NCI-H2196 (cell line): Measurements from ENCODE around the gene PLEKHG3.

ENCODE experiments used
- DNase-seq: peaks from one replicate; lab custom pipeline; 2025; ENCODE audit not compliant: unreplicated experiment; lab: John Stamatoyannopoulos, UW

Gene PLEKHG3

DNA sequence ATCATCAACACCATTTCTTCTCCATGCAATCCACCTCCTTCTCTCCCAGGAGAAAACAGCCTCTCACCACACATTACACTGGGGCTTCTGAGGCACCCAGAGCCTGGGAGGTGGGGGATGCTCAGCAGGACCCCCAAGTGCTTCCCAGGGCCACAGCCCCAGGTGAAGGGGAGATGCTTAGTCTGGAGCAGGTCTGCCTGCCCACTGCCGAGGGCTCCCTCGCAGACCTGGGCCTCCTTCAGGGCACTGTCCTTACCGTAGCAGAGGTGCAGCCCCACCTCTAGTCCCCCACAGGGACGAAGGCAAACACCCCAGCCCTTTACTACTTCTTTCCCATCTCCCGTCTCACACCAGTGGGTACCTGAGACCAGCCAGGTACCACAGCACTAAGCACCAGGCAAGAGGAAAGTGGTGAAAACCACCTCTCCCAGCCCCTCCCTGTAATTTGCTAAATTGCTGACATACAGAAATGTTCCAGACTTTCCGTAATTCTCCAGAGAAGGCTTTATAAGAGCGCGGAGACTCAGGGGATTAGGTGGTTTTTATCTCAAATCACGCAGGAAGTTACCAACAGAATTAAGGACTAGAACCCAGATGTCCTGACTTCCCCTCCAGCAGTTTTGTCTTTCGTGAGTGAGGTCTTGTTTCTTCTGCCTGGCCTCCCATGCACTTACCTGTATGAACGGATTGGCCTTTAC is 59.0 kb downstream of the PLEKHG3 start:
- DNase-seq, result no peak

DNA sequence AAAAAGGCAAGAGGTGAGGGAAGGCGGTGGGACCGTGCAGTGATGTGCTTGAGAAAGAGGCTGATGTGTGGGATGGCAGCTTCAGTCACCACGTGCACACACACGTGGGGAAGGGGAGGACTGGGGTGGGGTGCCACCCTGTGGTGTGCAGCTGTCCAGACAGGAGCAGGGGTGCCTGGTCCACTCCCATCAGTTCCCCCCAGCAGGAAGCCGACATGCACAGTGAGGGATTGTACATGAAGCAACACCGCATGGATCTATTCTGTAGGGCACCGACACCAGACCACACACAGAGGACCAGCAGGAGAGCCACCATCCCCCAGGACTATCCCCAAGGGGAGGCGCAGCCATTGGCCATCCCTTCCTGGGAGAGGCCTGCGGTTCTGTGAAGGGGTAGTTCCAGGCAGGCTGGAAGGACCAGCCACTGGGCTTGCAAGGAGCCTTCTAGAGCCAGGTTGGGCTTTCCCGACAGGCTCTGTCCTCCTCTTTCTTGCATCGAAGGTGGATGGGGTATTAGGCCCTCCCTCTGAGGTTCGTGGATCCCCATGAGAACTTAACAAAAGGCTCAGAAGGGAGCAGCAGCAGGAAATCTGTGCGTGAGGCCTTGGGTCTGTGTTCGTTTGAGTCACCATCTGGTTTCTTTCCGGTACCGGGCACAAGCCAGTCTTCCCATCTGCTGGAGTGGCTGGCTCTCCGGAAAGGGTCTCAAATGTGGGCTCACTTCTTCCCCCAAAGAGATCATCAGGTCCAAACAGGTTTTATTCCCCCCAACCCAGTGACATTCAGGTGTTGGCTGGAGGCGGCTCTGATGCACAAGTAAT is 59.8 kb downstream of the PLEKHG3 start:
- no peak for DNase-seq

DNA sequence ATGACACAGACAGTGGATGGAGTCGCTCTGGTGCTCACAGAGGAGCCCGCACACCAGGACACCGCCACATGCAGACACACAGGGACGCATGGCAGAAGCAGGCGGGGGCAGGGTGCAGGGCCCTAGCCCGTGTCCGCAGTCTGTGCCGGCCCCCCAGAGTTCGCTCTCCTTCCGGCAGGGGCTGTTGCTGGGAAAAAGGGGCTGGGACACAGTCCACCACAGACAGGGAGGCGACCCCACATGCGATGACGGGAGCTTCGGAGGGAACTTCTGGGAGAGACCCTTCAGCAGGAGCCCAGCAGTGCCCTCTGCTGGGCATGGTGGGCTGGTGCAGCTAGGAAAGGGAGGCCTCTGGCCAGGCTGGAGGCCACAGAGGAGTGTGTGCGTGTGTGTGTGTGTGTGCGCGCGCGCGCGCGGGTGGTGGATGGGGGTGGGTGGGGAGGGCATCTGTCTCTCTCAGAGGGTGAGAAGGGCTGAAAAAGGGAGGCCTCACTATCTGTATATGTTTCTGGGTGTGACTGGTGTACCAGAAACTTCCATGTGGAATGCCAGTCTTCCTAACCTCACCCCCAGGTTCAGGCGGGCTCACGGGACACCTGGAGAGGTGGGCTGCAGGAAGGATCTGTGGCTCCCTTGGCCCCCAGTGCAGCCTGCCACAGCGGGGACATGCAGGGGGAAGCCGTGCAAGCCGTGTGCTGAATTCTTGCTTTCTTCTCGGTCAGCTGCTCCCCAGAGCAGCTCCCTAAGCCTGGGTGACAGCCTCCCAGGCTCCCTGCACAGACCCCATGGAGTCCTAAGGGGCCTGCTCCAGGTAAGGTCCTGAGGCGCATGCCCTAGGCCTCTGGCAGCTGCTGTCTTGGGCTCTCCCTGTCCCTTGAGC is 60.7 kb downstream of the PLEKHG3 start:
- DNase-seq, result peak; percentile 86

DNA sequence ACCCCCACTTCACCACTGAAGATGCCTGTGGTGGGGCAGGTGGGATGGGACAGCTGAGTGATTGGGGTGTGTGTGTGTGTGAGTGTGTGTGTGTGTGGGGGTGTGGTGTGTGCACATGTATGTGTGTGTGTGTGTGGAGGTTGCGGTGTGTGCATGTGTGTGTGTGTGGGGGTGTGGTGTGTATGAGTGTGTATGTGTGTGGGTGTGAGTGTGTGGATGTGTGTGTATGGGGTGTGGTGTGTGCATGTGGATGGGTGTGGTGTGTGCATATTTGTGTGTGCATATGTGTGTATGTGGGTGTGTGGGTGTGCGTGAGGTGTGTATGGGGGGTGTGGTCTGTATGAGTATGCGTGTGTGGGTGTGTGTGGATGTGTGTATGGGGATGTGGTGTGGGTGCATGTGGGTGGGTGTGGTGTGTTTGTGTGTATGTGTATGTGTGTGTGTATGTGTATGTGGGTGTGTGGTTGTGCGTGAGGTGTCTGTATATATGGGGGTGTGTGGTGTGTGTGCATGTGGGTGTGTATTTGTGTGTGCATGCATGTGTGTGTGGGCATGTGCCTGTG is 61.6 kb downstream of the PLEKHG3 start:
- no peak for DNase-seq

DNA sequence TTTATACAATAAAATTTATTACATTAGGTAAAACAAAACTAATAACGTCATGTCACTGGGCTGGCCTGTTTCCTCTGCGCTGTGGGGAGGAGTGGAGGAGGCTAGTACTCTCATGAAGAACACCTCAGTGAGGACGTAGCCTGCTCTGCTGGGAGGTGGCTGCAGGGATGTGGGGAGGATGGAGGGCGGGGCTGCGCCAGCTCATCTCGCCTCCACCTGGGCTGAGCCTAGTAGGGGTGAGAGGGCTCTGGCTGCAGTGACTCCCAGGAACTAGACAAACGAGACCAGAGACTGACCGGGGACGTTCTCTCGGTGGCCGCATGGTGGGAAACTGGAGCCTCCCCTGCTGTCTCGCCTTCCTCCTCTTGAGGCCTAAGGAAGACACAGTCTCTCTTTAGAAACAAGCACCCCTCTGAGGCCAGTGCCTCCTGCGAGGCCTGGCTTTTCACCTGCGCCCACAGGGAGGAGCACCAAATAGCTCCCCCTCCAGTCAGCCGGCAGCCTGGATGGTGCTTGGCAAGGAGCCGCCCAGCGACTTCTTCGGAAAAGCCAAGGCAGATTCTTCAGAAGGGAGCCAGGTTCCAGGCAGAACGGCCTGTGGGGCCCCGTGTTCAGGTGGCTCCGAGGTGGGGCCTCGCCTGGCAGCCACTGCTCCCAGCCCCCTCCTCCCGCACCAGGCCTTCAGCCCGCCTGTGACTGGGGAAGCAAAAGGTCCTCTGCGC is 62.4 kb downstream of the PLEKHG3 start:
- DNase-seq, result no peak

DNA sequence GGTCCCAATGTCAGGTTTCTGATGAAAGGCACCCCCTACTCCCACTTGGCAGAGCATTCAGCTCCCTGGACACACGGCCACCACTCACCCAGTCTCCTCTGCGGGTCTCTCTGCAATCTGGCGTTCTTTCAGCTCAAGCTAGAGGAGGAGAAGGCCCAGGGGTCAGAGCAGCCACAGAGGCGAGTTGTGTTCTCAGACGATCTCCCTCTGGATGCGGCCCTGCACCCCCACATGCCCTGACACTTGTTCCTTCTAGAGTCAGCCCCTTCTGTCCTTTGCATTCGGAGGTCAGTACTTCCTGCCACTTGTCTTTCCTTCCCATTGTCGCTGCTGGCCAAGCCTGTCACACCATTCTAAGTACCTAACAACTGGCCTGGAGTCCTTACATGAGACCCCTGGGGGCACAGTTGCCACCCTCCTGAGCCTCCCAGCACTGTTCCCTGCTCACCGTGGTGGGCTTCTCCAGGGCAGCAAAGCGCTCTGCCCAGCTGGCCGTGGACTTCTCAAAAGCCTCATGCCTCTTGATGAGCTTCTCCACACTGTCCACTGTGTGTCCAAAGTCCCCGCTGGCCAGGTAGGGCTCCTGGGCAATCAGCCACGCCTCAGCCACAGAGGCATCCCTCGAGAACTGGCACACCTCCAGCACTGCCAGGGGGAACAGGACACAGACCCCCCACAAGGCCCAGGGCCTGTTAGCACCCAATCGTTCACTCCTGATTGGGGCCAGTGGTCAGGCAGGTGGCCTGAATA is 63.2 kb downstream of the PLEKHG3 start:
- DNase-seq, result no peak

DNA sequence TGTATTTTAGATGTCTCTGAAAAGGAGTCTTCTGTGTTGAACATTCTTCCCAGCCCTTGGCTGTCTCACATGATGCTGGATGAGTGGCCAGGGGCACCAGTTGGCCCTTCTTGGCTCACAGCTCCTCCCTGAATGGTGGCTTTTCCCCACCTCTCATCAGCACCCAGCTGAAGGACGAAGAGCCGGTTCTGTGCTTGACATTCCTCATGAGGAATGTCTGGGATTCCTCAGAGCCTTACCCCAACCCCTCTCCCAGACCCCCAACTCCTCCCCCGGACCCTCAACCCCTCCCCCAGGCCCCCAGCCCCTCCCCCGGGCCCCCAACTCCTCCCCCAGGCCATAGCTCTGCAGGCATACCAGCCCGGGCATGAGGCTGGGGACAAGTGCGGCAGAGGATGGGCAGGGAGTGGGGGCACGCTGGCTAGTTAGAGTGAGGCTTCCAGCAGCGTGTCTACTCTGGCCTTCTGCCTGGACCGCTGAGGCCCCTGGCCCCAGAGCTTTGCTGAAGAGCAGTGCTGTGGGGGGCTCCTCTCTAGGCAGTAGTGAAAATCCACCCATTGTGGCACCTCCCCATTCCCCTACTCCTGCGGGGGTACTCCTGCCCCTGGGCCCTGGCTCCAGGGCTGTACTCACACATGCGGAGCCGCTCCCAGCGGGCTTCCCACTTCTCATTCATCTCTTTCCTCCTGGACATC is 64.3 kb downstream of the PLEKHG3 start:
- DNase-seq, result no peak

DNA sequence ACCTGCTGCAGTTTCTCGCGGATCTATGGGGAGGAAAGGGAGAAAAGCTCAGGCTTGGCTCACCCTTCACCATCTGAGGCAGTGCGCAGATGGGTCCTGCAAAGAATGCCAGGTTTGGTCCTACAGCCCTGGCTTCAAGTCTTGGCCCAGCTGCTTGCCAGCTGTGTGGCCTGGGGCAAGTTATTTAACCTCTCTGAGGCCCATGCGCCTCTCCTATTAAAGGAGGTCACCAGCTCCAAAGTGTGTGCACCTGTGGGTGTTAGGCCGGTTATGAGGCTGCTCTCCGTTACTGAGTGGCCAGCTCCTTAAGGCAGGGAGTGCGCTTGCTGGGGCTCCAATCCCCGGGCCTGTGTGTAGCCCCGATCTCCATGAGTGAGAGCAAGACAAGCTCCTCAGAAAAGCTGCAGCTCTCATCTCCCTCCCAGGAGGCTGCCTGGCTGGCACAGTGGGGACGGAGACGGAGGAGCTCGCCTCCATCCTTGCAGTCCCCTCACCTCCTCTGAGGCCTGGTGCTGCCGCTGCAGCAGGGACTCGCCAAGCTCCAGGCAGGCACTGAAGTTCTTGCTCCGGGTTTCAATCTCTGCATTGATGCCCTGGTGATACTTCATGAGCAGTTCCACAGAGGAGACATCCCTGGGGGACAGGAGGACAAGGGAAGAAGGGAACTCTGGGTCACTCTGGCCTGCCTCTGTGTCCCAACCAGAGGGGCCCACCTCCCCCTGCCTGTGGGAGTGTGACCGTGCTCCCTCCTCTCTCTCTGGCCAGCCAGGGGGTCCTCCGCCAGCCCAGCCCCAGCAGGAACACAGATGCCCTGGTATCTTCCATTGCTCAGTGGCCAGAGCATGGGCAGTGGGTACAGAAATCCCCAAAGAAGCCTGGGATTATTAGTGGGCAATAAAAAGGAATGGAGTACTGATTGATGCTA is 65.1 kb downstream of the PLEKHG3 start:
- DNase-seq, result no peak

DNA sequence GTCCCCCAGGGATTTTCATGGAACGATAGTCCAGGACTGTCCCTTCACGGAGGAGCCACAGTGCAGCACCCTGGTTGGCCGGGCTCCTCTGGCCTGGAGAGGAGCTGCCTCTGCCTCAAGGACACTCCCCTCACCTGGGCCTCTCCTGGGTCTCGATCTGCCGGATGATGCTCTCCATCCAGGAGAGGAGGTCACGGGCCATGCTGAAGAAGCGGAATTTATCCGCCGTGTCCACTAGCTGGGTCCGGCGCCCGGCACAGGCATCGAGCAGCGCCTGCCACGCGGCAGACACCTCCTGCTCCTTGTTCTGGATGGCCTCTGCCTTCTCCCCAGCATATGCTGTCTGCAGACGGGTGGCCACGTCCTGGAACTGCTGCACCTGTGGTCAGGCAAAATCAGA is 66.5 kb downstream of the PLEKHG3 start:
- DNase-seq, result no peak

DNA sequence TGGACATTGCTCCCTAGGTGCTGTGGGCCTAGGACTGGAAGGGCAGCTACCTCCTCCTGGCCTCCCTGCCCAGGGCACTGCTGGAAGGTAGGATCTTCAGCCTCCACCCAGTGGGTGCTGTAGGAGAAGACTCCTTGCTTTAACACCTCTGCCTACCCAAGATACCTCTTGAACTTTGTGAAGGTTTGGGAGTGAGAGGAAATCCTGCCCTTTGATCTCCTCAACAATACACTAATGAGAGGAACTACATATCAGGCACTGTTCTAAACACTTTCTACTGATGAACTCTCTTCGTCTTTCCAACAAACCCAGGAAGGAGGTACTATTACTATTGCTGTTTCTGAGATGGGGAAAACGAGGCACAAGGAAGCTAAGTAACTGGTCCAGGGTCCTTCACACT is 66.9 kb downstream of the PLEKHG3 start:
- DNase-seq, result no peak

DNA sequence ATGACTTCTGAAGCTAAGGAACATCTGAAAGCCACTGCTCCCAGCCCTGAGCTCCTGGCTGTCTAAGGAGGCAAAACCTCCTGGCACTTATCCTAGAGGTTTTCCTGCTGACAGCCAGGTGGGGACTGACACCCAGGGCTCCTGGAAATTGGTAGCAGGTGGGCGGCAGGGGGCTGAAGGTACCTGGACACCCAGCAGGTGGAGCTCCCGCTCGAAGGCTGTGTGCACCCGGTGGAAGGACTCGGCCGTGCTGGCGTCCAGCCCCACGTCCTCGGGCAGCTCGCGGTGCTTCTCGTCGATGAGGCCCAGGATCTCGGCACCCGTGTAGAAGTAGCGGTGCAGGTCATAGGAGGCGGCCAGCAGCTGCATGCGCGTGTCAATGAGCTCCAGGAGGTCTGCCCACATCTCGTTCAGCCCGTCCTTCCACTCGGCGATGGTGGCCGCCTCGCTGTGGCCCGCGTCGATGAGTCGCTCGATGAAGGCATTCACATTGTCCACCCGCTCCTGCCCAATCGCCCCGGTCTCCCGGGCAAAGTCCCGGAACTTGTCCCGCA is 68.2 kb downstream of the PLEKHG3 start:
- DNase-seq, result no peak

DNA sequence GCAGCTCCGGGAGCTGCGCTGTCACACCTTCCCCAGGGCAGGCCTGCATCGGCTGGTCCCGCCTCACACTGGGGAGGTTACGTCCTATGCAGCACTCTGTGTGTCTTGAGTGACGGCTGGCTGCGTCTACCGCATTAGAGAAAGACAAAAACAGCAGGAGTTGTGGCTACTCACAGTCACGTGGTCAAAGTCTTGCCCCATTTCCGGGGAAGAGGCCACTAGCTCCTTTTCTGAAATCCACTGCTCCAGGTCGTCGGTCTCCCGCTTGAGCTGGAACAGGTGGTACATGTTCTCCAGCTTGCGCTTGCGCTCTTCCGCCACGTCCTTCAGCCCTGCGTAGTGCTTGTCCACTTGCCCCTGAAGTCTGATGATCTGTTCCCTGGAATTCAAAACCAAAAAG is 68.8 kb downstream of the PLEKHG3 start:
- DNase-seq, result no peak

DNA sequence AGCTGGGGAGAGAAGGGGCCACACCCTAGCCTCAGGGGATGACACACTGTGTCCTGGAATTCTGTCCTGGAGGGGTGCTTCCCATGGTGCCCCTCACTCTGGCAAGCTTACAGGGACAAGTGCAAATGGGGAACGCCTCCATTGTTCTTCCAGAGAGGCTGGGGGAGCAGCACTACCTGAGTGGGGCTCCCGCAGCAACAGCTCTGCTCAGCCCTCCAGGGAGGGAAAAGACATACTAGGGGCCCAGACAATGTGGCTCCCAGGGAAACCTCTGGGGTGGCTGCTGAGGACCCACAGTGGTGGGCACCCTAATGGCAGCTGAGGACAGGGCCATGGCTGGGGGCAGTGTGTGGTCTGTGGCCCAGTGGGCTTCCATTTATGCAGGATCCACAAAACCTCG is 69.4 kb downstream of the PLEKHG3 start:
- no peak for DNase-seq

DNA sequence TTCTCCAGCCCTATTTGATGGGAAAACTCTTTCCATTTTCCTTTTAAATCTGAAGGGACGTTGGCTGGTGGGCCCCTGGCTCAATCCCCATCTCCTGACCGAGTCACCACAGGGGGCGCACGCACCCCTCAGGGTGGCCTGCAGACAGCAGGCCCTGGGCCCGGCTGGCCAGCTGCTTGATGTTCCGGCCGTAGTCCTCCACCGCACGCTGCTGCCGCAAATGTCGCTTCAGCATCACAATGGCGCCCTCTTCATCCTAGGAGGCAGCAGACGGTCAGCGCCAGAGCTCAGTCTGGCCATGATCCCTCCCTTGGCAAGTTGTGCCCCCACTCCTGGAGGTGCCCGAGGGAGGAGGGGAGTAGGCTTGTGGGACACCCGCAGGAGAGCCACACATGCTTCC is 70.0 kb downstream of the PLEKHG3 start:
- no peak for DNase-seq

DNA sequence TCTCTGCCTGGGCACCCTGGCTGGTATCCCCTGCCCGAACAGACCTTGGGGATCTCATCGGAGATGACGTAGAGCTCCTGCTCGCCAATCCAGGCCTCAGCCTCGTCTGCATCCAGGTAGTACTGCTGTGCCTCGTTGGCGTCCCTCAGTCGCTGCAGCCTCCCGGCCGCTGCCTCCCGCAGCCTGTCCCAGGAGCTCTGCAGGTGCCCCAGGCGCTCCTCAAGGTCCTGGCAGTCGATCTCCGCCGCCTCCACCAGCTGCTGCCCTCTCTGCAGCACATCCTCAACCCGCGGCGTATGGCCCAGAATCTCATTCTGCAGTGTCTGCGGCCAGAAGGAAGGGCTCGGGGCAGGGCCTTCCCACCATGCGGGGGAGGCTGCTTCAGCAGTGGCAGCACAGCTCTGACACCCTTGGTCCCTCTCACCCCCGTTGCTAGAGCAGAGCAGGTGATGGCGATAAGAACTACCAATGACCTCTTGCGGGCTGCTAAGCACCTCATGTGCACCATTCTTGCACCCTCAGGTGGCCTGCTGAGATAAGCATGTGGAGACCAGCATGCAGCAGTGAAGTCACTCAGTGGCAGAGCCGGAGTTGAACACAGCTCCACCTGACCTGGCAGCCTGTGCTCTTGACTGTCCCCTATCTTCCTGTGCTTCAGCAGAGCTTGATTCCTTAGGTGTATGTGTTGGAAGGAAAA is 71.0 kb downstream of the PLEKHG3 start:
- no peak for DNase-seq

DNA sequence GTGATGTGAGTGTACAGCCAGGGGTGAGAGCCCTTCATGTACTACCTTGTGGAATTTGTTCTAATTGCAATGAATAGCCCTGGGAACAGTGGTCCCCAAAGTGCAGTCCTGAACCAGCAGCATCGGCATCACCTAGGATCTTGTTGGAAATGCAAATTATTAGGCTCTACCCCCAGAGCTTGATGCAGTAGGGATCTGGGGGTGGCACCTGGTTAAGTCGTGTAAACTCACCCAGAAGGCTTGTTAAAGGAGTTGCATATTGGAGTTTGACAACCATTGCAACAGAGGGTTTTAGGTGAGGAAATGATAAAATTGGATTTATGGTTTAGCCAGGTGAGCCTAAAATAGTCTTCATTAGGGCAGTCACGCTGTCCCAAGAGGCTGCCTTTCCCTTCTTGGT is 73.2 kb downstream of the PLEKHG3 start:
- DNase-seq, result no peak

DNA sequence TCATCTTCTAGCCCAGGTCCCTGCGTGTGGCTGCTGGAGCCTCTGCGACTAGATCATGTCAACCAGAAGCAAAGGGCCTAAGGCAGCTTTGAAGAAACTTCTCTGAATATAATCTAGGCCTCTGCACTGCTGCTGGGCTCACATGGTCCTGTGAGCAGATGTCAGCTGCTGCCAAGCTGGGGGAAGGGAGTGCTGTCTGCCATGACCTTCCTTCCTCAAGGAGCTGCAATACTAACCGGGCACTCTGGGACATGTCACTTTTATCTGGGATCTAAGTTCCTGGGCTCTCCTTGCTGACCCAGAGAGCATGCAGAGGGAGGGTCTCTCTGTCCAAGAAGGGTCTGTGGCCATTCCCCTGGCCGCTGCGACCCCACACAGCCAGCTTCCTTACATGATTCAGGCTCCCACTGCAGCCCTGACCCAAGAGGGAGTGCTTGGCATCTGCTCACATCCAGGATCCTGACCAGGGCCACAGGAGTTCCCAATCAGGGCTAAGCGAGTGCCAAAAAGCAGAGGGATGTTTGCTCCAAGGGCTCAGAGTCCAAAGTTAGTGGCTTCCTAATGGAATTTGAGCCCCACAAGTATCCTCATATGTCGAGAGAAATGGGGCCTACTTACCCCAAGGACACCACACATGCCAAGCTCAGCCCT is 74.0 kb downstream of the PLEKHG3 start:
- no peak for DNase-seq
